NK-92 (cell line): Measurements from ENCODE around the gene GRID1.

Experiments
- DNase-seq: peaks from one replicate; lab custom pipeline; 2025; ENCODE audit not compliant: unreplicated experiment; lab: John Stamatoyannopoulos, UW

GRID1 gene

DNA sequence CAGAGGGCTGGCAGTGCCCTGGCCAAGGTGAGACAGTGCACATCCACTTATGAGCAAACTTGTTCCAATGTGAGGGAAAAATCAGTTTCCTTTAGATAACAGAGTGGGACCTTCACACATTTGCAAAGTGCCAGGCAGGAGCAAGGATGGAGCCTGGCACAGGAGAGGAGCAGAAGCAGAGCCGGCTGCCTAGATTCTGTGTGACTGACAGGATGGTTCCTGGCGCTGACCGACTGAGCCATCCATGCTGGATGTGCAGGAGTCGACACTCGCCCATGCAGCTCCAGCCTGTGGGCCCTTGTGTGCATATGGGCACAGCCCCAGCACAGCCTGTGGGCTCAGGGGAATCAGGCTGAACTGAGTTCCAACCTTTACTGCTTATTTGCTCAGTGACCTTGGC is 346.5 kb downstream of the GRID1 start:
- DNase-seq = no peak

DNA sequence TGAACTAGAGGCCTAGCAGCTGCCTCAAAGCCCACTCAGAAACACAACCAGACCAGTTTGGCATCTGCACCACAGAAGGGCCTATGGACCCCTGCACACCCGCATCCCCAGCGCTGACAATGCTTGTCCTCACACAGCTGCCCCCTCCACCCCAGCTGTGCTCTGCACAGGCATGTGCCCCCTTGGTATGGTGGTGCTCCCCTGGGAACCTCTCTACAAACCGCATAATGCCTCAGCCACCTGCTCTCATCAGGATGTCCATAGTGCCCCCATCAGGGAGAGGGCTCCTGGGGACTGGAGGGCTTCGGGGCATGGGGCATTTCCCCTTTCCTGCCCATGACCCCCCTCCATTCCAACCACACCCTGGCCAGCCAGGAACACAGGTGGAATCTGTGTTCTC is 347.5 kb downstream of the GRID1 start:
- no peak for DNase-seq

DNA sequence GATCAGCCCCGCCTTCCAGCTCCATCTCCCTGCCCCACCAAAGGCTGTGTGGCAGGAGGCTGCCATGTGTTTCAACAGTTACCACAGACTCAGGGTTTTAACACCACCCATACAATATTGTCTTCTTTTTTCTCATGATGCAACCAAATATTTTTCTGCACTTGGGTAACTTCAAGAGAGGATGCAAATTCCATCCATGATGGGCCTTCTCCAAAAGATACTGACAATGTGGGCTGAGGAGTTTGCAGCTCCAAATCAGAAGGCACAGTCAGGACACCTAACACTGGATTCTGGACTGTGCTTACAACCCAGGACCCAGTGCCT is 347.9 kb downstream of the GRID1 start:
- DNase-seq = no peak

- no peak for DNase-seq
These were observed 348.5 kb downstream of the GRID1 start for GRCh38 chr10:86017841-86018734.

DNA sequence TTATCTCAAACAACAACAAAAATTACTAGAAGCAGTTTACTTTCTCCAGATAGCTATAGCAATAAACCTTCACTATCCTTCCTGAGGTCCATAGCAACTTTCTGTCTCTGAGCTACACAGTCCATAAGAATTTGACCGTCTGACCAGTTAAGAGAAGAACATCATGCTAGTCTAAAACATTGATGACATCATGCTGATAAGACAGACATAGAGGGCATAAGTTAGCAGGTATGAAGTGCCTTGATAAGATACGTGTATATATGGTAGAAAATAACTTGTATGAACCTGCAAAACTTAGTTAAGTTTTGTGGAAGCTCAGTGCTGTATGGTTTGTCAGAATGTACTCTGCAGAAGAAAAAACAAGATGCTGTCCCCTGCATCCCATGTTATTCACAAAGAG is 353.0 kb downstream of the GRID1 start:
- no peak for DNase-seq

DNA sequence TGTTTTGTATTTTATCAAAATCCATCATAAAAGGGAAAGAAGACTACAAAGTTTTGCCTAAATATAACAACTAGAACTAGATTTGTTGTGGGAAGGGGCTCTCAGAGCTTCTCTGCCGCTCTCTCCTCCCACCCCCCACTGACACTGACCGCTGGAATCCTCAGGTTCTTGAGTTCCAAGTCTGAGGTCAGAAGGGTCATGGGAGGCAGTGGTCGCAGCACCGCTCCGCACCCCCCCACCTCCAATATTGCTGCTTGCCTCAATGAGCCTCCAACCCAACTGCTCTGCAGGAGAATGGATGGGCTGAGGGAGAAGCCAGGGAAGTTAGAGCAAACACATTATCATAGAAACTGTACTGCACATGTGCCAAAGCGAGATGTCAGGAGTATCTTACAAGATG is 359.4 kb downstream of the GRID1 start:
- DNase-seq = no peak

- DNase-seq = no peak
These were observed 362.3 kb downstream of the GRID1 start for GRCh38 chr10:86004337-86004736.

DNA sequence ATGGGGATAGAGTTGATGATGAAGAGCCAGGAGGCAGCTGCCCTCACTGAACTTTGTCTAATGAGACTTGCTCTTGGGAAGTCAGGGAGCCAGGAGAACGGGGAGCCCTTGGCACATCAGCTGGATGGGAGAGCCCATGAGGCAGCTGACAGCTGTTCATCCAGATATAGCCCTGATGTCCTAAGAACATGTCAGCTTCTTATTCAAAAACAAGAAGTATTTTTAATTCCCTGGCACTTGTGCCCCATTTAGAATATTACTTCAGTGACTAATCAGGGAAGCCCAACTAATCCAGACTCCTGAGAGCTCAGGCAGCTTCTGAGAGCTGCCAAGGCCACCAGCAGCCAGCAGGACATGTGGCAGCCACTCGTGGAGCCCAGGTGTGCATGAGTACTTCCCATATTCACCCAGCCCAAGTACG is 363.4 kb downstream of the GRID1 start:
- DNase-seq = no peak

GRCh38 chr10:86001521-86001920 is 365.1 kb downstream of the GRID1 start:
- DNase-seq = no peak

DNA sequence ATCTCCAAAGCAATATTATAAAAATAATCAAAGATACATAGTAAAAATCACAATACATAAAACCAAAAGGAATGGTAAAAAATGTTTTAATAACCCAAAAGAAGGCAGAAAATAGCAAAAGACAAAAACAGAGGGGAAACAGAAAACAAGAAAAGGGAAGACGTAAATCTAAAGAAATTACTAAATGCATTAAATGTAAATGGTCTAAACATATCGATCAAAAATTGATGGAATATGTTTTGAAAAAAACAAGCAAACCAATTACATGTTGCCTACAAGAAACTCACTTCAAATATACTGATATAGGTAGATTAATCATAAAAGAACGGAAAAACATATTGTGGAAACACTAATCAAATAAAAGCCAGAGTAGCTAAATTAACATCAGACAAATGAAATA is 369.1 kb downstream of the GRID1 start:
- no peak for DNase-seq

- no peak for DNase-seq
These were observed 370.8 kb downstream of the GRID1 start for GRCh38 chr10:85995791-85996190.

GRCh38 chr10:85993840-85994507 is 372.6 kb downstream of the GRID1 start:
- no peak for DNase-seq

DNA sequence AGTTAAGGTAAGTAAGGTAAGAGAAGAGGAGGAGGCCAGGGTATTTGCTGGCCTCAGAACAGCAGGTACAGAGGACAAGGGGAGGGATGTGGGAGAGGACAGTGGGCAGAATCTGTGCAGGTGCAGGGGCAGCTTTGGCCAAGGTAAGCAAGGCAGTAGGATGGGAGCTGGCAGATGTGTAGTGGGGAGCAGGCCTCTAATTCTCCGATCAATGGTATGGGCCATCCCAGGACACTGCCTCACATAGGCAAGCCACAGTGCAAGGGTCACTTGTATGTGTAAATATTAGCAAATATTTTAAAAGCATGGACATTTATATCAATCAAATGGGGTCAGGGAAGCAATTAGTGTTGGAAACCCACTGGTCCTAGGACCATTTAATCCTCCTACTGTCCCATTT is 373.5 kb downstream of the GRID1 start:
- no peak for DNase-seq

DNA sequence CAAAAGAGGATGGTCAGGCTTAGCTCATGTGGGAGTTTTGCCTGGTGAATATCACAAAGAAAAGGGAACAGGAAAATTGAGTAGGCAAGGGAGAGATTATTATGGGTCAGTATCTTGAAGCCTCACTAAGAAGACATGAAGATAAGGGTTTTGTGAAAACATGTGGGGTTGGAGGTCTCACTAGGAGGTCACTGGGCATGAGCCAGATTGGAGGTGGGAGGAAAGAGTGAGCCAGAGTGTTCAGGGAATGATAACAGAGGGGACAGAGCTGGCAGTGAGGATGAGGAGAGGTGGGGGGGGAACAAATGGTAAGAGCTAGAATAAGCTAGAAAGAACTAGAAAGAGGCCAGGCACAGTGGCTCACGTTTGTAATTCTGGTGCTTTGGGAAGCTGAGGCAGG is 374.3 kb downstream of the GRID1 start:
- DNase-seq = no peak

GRCh38 chr10:85986777-85987176 is 379.8 kb downstream of the GRID1 start:
- DNase-seq = no peak

- DNase-seq = no peak
These were observed 383.5 kb downstream of the GRID1 start for GRCh38 chr10:85983051-85983450.

GRCh38 chr10:85979598-85979997 is 387.0 kb downstream of the GRID1 start:
- DNase-seq = no peak

DNA sequence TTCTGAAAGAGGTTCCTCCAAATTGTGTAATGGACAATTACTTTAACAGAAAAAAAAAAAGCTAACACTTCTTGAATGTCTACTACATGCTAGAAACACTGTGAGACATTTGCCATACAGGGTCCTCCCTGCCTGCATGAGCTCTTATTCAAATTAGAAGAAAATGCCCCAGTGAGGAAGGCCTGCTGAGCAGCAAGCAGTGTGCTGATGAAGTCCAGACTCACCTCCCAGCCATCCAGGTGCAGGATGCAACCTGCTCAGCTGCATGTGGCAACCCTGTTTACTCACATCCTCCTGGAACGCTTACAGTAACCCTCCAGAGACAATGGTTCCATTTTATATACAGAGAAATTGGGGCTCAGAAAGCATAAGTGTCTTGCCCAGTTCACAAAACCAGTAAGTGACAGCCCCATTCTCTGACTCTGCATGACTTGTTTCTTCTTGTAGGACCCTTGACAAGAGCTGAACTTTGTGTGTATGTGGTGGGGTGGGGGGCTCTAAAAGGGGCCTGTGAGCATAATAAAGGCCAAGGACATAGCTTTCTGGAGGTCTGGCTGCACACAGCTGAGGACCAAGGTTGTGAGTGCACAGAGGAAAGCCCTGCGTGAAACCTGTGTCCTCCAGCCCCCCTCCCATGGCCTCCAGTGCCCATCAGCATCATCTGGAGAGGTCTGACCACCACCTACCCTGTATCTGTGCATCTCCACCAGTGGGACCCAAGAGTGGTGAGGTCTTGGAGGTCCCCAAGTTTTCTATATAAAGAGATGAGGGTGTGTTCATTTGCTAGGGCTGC is 387.8 kb downstream of the GRID1 start:
- DNase-seq = no peak

DNA sequence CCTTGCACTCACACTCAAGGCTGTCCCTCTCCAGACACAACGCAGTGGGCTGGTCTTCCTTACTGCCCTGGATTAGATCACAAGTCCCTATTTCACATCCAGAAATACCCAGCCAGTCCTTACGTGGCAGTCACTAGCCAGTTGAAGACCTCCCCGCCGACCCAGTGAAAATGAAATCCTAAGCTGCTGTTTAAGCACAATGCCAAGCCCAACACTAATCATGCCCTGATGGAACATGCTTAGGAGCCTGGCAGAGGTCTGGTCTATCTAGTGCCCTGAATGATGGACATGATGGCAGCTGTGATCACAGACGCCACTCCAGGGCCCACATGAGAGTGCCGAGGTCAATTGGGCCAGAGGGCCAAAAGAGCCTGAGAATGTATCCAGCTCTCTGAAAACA is 389.0 kb downstream of the GRID1 start:
- DNase-seq = no peak

- no peak for DNase-seq
These were observed 390.3 kb downstream of the GRID1 start for GRCh38 chr10:85976267-85976793.

DNA sequence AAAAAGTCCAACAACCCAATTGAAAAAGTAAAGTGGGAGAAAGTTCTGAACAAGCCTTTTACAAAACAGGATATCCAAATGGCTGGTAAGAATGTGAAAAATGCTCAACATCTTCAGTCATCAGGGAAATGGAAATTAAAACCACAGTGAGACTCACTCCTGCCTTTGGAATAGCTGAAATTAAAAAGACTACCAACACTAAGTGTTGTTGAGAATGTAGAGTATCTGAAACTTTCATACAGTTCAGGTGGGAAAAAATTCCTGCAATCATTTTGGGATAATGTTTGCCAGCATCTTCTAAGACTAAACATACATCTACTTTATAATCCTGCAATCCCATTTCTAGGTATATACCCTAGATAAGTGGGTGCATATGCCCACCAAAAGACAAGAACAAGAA is 395.1 kb downstream of the GRID1 start:
- DNase-seq = no peak

GRCh38 chr10:85967594-85967993 is 399.0 kb downstream of the GRID1 start:
- no peak for DNase-seq
